Duodenal mucosa (tissue), 2 donors: Measurements from ENCODE around the gene TANGO2.
"Not testable (repeated sequence)": the region's sequence is repeated elsewhere in the genome, so short reads cannot be mapped to it uniquely, and the experiment has no call there.

Experiments used
- H3K27ac ChIP-seq: one replicate; pipeline ENCODE4 v1.7.0; 2013; ENCODE audit warnings: low read depth, low read length
- H3K27me3 ChIP-seq, 2 donors: one replicate each; pipeline ENCODE4 v1.7.0; 2013; ENCODE audit warnings: low read length in 2 of 2, control low read depth in 1 of 2; ENCODE audit not compliant: insufficient read depth in 2 of 2, control insufficient read depth in 1 of 2
- H3K36me3 ChIP-seq, 2 donors: one replicate each; pipeline ENCODE4 v1.7.0; 2013; ENCODE audit warnings: low read length in 2 of 2, control low read depth in 1 of 2; ENCODE audit not compliant: insufficient read depth in 2 of 2, control insufficient read depth in 1 of 2
- H3K4me1 ChIP-seq, 2 donors: one replicate each; pipeline ENCODE4 v1.7.0; 2013; ENCODE audit warnings: low read length in 2 of 2, control low read depth in 1 of 2; ENCODE audit not compliant: insufficient read depth in 2 of 2, control insufficient read depth in 1 of 2
- H3K4me3 ChIP-seq, 2 donors: one replicate each; pipeline ENCODE4 v1.7.0; 2013; ENCODE audit warnings: low read length in 2 of 2, low read depth in 1 of 2
- H3K9ac ChIP-seq, 2 donors: one replicate each; pipeline ENCODE4 v1.7.0; 2013; ENCODE audit warnings: low read length in 2 of 2, low read depth in 1 of 2
- H3K9me3 ChIP-seq, 2 donors: one replicate each; pipeline ENCODE4 v1.7.0; 2013; ENCODE audit warnings: low read length in 2 of 2, control low read depth in 1 of 2; ENCODE audit not compliant: control insufficient read depth in 1 of 2

TANGO2 gene

GRCh38 chr22:20065896-20066616 lies 45.1 kb downstream of the TANGO2 start:
- H3K27ac ChIP-seq: no peak overlapping the region
- H3K9ac ChIP-seq: no peak overlapping the region
- peaks cover 5 to 37% of the 10 kb centered on the region in 2 donors for H3K36me3 ChIP-seq
- no peak overlapping the region for H3K4me3 ChIP-seq
- no peaks in the 10 kb centered on the region for H3K9me3 ChIP-seq
- H3K27me3 ChIP-seq: no peaks in the 10 kb centered on the region
- peaks cover 0 to 2% of the 10 kb centered on the region in 2 donors for H3K4me1 ChIP-seq

DNA sequence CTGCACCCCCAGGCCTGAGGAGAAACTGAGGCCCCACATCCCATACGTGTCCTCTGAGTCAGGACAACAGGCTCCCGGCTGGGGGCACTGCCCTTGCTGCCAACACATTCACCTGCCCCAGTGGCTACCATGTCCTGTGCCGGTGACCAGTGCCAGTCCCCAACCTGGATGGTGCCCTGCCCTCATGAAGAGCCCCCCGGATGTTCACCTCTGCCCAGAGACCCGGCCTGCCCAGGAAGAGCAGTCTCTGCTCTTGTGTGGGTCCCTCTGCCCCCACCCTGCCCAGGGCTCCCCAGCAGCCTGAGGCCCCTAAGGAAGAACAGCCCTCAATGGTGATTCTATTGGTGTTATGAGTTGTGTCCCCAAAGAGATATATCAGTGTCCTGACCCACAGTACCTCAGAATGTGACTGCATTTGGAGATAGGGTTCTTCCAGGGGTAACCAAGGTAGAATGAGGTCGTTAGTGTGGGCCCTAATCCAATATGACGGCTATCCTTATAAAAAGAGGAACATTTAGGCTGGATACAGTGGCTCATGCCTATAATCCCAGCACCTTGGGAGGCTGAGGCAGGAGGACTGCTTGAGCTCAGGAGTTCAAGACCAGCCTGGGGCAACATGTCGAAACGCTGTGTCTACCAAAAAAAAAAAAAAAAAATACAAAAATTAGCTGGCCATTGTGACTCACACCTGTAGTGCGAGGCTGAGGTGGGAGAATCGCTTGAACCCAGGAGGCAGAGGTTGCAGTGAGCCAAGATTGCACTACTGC lies 45.9 kb downstream of the TANGO2 start:
- H3K36me3 ChIP-seq: peaks cover 3 to 30% of the 10 kb centered on the region in 2 donors

GRCh38 chr22:20067384-20067682 lies 46.4 kb downstream of the TANGO2 start:
- not testable (repeated sequence) for H3K4me1 ChIP-seq, H3K9ac ChIP-seq, H3K27me3 ChIP-seq, H3K4me3 ChIP-seq, H3K9me3 ChIP-seq, H3K27ac ChIP-seq
- H3K36me3 ChIP-seq: peaks cover 0 to 25% of the 10 kb centered on the region in 2 donors

More for the DNA sequence above, 45.9 kb downstream of the TANGO2 start:
- H3K27me3 ChIP-seq: no peaks in the 10 kb centered on the region
- no peaks in the 10 kb centered on the region for H3K9me3 ChIP-seq
- H3K4me1 ChIP-seq: peaks cover 0 to 2% of the 10 kb centered on the region in 2 donors
- no peak overlapping the region for H3K4me3 ChIP-seq
- H3K9ac ChIP-seq: no peak overlapping the region
- H3K27ac ChIP-seq: no peak overlapping the region

DNA sequence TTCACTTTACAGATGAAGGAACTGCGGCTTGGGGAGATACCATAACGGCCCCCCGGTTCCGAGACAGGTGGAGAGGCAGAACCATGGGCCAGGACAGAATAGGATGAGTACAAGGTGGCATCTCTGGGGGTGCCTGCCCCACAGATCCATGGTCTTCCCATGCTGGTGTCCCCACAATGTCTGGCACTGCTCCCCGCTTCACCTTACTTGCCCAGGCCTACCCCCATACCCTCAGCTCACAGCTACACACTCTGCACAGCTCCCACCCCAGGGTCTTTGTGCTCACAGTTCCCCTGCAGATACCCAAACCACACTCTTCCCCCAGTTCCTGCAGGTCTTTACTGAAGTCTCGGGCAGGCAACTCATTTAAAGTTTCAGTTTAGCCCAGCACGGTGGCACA lies 47.7 kb downstream of the TANGO2 start:
- H3K4me3 ChIP-seq: no peak overlapping the region
- no peak overlapping the region for H3K27ac ChIP-seq
- no peaks in the 10 kb centered on the region for H3K4me1 ChIP-seq
- no peaks in the 10 kb centered on the region for H3K27me3 ChIP-seq
- peaks cover 0 to 14% of the 10 kb centered on the region in 2 donors for H3K36me3 ChIP-seq
- no peak overlapping the region for H3K9ac ChIP-seq
- H3K9me3 ChIP-seq: no peaks in the 10 kb centered on the region

DNA sequence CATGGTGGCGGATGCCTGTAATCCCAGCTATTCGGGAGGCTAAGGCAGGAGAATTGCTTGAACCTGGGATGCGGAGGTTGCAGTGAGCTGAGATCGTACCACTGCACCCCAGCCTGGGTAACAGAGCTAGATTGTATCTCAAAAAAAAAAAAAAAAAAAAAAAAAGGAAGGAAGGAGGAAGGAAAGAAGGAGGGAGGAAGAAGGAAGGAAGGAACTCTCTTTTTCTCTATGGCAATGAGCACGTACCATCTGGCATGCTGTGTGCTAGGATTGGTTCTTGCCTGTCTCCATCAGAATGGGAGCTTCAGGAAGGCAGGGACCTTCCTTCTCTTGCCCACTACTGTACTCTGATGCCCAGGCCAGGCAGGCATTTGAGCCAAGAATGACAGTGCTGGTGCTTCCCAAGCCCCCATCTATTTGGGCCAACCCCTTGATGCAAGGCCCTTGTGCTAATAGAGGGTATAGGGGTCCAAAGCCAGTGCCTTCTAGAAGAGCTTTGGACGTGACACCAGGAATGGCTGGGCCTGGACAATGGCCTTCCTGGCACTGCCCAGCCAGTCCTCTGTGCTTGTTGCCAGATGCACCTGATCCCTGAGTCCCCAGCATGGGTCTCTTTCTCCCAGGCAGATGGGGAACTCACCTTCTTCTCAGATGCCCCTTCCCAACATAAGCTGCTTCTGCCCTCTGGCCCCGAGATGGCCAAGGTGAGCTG lies 48.6 kb downstream of the TANGO2 start:
- no peak overlapping the region for H3K27ac ChIP-seq
- H3K36me3 ChIP-seq: peaks cover 0 to 6% of the 10 kb centered on the region in 2 donors
- no peak overlapping the region for H3K9ac ChIP-seq
- no peak overlapping the region for H3K4me3 ChIP-seq
- no peaks in the 10 kb centered on the region for H3K4me1 ChIP-seq
- H3K9me3 ChIP-seq: no peaks in the 10 kb centered on the region
- no peaks in the 10 kb centered on the region for H3K27me3 ChIP-seq

- Histone ChIP-seq H3K9me3 (no peaks in the 10 kb centered on the region), H3K9ac (no peak overlapping the region), H3K36me3 (no peaks in the 10 kb centered on the region), H3K27me3 (no peaks in the 10 kb centered on the region), H3K4me3 (no peak overlapping the region), H3K27ac (no peak overlapping the region), H3K4me1 (no peaks in the 10 kb centered on the region)
Observed at GRCh38 chr22:20071524-20071972, 50.6 kb downstream of the TANGO2 start.

GRCh38 chr22:20076627-20077172 lies 55.8 kb downstream of the TANGO2 start:
- H3K9ac ChIP-seq: no peak overlapping the region
- H3K4me1 ChIP-seq: peaks cover 10 to 12% of the 10 kb centered on the region in 2 donors
- H3K27me3 ChIP-seq: no peaks in the 10 kb centered on the region
- H3K9me3 ChIP-seq: no peaks in the 10 kb centered on the region
- no peak overlapping the region for H3K4me3 ChIP-seq
- no peak overlapping the region for H3K27ac ChIP-seq
- H3K36me3 ChIP-seq: no peaks in the 10 kb centered on the region

- Histone ChIP-seq H3K27me3 (no peaks in the 10 kb centered on the region), H3K27ac (peak within 1 kb of the TSS; percentile 79), H3K4me3 (peak within 1 kb of the TSS; percentile 88 to 94), H3K9ac (peak within 1 kb of the TSS; percentile 85 to 91), H3K4me1 (peaks cover 22 to 38% of the 10 kb centered on the region in 2 donors), H3K36me3 (peaks cover 0 to 3% of the 10 kb centered on the region in 2 donors), H3K9me3 (no peaks in the 10 kb centered on the region)
Observed at GRCh38 chr22:20079745-20080444, 59.0 kb downstream of the TANGO2 start, which contains the start of gene DGCR8. Gene DGCR8 (plus strand): TSS chr22:20080241. CDS start chr22:20085964, 5,723 bp downstream.

- Histone ChIP-seq H3K9me3 (no peaks in the 10 kb centered on the region), H3K4me1 (peaks cover 22 to 40% of the 10 kb centered on the region in 2 donors), H3K4me3 (peak overlapping the region; percentile 88 to 94), H3K36me3 (peaks cover 0 to 4% of the 10 kb centered on the region in 2 donors), H3K27me3 (no peaks in the 10 kb centered on the region), H3K27ac (peak overlapping the region; percentile 50), H3K9ac (peak overlapping the region; percentile 85 to 91)
Observed at GRCh38 chr22:20080445-20080775, 59.5 kb downstream of the TANGO2 start.
